GM12801 (cell line): ENCODE data around the gene NOX5.

Experiments used
- CTCF ChIP-seq: IDR thresholded peaks from one replicate; pipeline ENCODE4 v1.5.1; 2011; ENCODE audit warnings: control low read depth; ENCODE audit not compliant: insufficient read length; ENCODE audit errors: extremely low read depth

The NOX5 gene

GRCh38 chr15:69061414-69061842 lies 46.9 kb downstream of the NOX5 start:
- TF ChIP-seq CTCF, result no peak

- no peak for TF ChIP-seq CTCF
Measured at GRCh38 chr15:69064649-69065048, 50.2 kb downstream of the NOX5 start.

- no peak for TF ChIP-seq CTCF
Measured at GRCh38 chr15:69066007-69066995, 51.8 kb downstream of the NOX5 start.

GRCh38 chr15:69067296-69067695 lies 52.8 kb downstream of the NOX5 start:
- no peak for TF ChIP-seq CTCF

GRCh38 chr15:69068157-69068556 lies 53.7 kb downstream of the NOX5 start:
- TF ChIP-seq CTCF, result no peak

GRCh38 chr15:69069996-69070395 lies 55.5 kb downstream of the NOX5 start:
- TF ChIP-seq CTCF, result no peak

GRCh38 chr15:69070396-69070795 lies 55.9 kb downstream of the NOX5 start:
- no peak for TF ChIP-seq CTCF
